ENCODE results near the gene SAMD4A. TPM values are rescaled to one million over a fixed set of nuclear protein-coding genes. Genes with fewer than 3 reads are reported as not detected.

Gene SAMD4A
- total RNA-seq, 2 donors from 2014 or later = 1.9 to 8.0 TPM

DNA sequence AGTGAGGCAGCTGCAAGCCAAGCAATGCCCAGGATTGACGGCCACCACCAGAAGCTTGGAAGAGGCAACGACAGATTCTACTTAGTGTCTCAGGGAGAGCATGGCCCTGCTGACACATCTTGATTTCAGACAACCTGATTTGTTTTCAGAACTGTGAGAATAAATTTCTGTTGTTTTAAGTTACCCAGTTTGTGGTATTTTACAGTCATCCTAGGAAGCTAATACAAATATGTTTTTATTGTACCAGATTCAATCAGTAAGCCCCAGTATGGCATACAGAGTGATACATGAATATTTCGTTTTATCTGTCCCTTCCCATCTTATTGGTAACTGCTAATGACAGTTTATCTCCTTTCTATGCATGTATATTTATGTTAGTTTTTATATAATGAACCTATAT, 62.3 kb downstream of the SAMD4A start:
- Mint-ChIP-seq H3K27ac (no peak overlapping the region), H3K4me3 (no peak overlapping the region), H3K4me1 (peaks cover 31% of the 10 kb centered on the region), H3K36me3 (ENCODE audit: low read depth) (no peaks in the 10 kb centered on the region), H3K27me3 (ENCODE audit: insufficient read depth) (no peaks in the 10 kb centered on the region), H3K9me3 (peaks cover 4% of the 10 kb centered on the region)
- no peaks in the 10 kb centered on the region for H3K36me3 ChIP-seq (ENCODE audit: control insufficient read depth, insufficient read depth, low read length)
- no peaks in the 10 kb centered on the region for H3K27me3 ChIP-seq (ENCODE audit: control insufficient read depth, insufficient read depth, low read length, poor library complexity, severe bottlenecking)
- H3K9ac ChIP-seq (ENCODE audit: extremely low read depth, low read length, poor library complexity, severe bottlenecking) = no peak overlapping the region
- DNase-seq = no peak
- peaks cover 5% of the 10 kb centered on the region for H3K4me1 ChIP-seq (ENCODE audit: control insufficient read depth, insufficient read depth, low read length)
- no peak overlapping the region for H3K4me3 ChIP-seq (ENCODE audit: low read length)
- peaks cover 3% of the 10 kb centered on the region for H3K9me3 ChIP-seq (ENCODE audit: control insufficient read depth, low read length)
- TF ChIP-seq, protein P1, sequence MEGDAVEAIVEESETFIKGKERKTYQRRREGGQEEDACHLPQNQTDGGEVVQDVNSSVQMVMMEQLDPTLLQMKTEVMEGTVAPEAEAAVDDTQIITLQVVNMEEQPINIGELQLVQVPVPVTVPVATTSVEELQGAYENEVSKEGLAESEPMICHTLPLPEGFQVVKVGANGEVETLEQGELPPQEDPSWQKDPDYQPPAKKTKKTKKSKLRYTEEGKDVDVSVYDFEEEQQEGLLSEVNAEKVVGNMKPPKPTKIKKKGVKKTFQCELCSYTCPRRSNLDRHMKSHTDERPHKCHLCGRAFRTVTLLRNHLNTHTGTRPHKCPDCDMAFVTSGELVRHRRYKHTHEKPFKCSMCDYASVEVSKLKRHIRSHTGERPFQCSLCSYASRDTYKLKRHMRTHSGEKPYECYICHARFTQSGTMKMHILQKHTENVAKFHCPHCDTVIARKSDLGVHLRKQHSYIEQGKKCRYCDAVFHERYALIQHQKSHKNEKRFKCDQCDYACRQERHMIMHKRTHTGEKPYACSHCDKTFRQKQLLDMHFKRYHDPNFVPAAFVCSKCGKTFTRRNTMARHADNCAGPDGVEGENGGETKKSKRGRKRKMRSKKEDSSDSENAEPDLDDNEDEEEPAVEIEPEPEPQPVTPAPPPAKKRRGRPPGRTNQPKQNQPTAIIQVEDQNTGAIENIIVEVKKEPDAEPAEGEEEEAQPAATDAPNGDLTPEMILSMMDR (conservative IDR thresholded peaks at IDR 0.05) = no peak
- no peak overlapping the region for H3K27ac ChIP-seq (ENCODE audit: low read depth, low read length)
- 89 to 100% methylated on average over 1 to 3 of the region's 3 CpGs for WGBS, 2 experiments (ENCODE audit: insufficient coverage in 1 of 2, insufficient read length in 1 of 2)

DNA sequence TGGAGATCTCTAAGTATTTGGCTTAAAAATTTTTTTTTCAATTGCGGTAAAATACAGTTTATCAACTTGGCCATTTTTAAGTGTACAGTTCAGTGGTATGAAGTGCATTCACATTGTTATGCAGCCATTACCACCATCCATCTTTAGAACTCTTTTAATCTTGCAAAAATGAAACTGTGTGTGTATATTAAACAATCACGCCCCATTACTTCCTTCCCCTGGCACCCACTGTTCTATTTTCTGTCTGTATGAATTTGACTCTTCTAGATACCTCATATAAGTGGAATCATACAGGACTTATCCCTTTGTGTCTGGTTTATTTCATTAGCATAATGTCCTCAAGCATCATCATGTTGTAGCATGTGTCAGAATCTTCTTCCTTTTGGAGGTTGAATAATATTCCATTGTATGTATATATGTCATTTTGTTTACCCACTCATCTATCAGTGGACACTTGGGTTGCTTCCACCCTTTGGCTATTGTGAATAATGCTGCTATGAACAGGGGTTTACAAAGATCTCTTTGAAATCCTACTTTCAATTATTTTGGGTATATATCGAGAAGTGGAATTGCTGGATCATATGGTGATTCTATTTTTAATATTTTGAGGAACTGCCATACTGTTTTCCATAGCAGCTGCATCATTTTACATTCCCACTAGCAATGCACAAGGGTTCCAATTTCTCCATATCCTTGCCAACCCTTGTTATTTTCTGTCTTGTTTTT, 62.9 kb downstream of the SAMD4A start:
- H3K9me3 ChIP-seq (ENCODE audit: control insufficient read depth, low read length) = peaks cover 3% of the 10 kb centered on the region
- peaks cover 5% of the 10 kb centered on the region for H3K4me1 ChIP-seq (ENCODE audit: control insufficient read depth, insufficient read depth, low read length)
- TF ChIP-seq, protein P1 (conservative IDR thresholded peaks at IDR 0.05) = no peak
- H3K27ac Mint-ChIP-seq = no peak overlapping the region
- no peak for DNase-seq
- no peak overlapping the region for H3K27ac ChIP-seq (ENCODE audit: low read depth, low read length)
- peaks cover 26% of the 10 kb centered on the region for H3K4me1 Mint-ChIP-seq
- no peaks in the 10 kb centered on the region for H3K27me3 ChIP-seq (ENCODE audit: control insufficient read depth, insufficient read depth, low read length, poor library complexity, severe bottlenecking)
- H3K27me3 Mint-ChIP-seq (ENCODE audit: insufficient read depth) = no peaks in the 10 kb centered on the region
- H3K4me3 ChIP-seq (ENCODE audit: low read length) = no peak overlapping the region
- no peak overlapping the region for H3K9ac ChIP-seq (ENCODE audit: extremely low read depth, low read length, poor library complexity, severe bottlenecking)
- H3K4me3 Mint-ChIP-seq = no peak overlapping the region
- H3K9me3 Mint-ChIP-seq = peaks cover 4% of the 10 kb centered on the region
- WGBS, 2 experiments (ENCODE audit: insufficient coverage in 1 of 2, insufficient read length in 1 of 2) = 71% methylated on average over 2 of the region's 3 CpGs; no CpG with 5 or more reads in 1 of the 2 experiments
- H3K36me3 Mint-ChIP-seq (ENCODE audit: low read depth) = no peaks in the 10 kb centered on the region
- H3K36me3 ChIP-seq (ENCODE audit: control insufficient read depth, insufficient read depth, low read length) = no peaks in the 10 kb centered on the region

DNA sequence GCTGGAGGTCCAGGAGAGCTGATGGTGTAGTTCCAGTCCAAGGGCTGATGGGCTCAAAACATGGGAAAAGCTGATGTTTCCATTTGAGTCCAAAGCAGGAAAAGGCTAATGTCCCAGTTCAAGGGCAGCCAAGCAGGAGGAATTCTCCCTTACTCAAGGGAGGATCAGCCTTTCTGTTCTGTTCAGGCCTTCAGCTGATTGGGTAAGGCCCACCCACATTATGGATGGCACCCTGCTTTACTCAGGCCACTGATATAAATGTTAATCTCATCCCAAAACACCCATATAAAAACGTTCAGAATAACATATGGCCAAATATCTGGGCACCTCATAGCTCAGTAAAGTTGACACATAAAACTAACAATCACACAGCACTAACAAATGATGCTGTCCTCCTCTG, 64.1 kb downstream of the SAMD4A start:
- WGBS, 2 experiments (ENCODE audit: insufficient coverage in 1 of 2, insufficient read length in 1 of 2) = 52 to 78% methylated on average over 1 of the region's 1 CpG
- H3K36me3 ChIP-seq (ENCODE audit: control insufficient read depth, insufficient read depth, low read length) = no peaks in the 10 kb centered on the region
- H3K4me3 ChIP-seq (ENCODE audit: low read length) = no peak overlapping the region
- H3K27ac Mint-ChIP-seq = no peak overlapping the region
- H3K9me3 ChIP-seq (ENCODE audit: control insufficient read depth, low read length) = peaks cover 3% of the 10 kb centered on the region
- peaks cover 15% of the 10 kb centered on the region for H3K4me1 Mint-ChIP-seq
- H3K36me3 Mint-ChIP-seq (ENCODE audit: low read depth) = no peaks in the 10 kb centered on the region
- no peak overlapping the region for H3K27ac ChIP-seq (ENCODE audit: low read depth, low read length)
- DNase-seq = no peak
- no peaks in the 10 kb centered on the region for H3K4me1 ChIP-seq (ENCODE audit: control insufficient read depth, insufficient read depth, low read length)
- TF ChIP-seq, protein P1 (conservative IDR thresholded peaks at IDR 0.05) = no peak
- no peaks in the 10 kb centered on the region for H3K27me3 Mint-ChIP-seq (ENCODE audit: insufficient read depth)
- no peak overlapping the region for H3K4me3 Mint-ChIP-seq
- peaks cover 4% of the 10 kb centered on the region for H3K9me3 Mint-ChIP-seq
- no peak overlapping the region for H3K9ac ChIP-seq (ENCODE audit: extremely low read depth, low read length, poor library complexity, severe bottlenecking)
- no peaks in the 10 kb centered on the region for H3K27me3 ChIP-seq (ENCODE audit: control insufficient read depth, insufficient read depth, low read length, poor library complexity, severe bottlenecking)
